CD14-positive monocyte (primary cell): ENCODE results near the gene RTCB. TPM values are rescaled to one million over a fixed set of nuclear protein-coding genes. Genes with fewer than 3 reads are reported as not detected.
"Not testable (repeated sequence)": the region's sequence is repeated elsewhere in the genome, so short reads cannot be mapped to it uniquely, and the experiment has no call there.

ENCODE experiments used
- DNase-seq, 3 donors: peaks; one replicate each; pipeline ENCODE4 v3.0.0-alpha.2; 2011 to 2022
- H2AFZ ChIP-seq: 2 replicates; pipeline ENCODE4 v1.6.0; 2012; ENCODE audit warnings: mild to moderate bottlenecking, low read depth, low read length, inconsistent platforms; ENCODE audit not compliant: insufficient read depth, poor library complexity, severe bottlenecking
- H3K27ac ChIP-seq, 2 donors: 1 replicate in 1 of 2; 2 replicates in 1 of 2; pipeline ENCODE4 v1.5.1; 2012 to 2013; ENCODE audit warnings: low read length in 2 of 2, control low read depth in 1 of 2, inconsistent platforms in 1 of 2, low read depth in 1 of 2, mild to moderate bottlenecking in 1 of 2
- H3K27me3 ChIP-seq, 2 donors: one replicate each; pipeline versions ENCODE4 v1.6.0 to v1.6.1; 2011 to 2013; ENCODE audit warnings: low read length in 2 of 2; ENCODE audit not compliant: control insufficient read depth in 2 of 2, insufficient read depth in 2 of 2
- H3K36me3 ChIP-seq, 2 donors: replicated peaks in 1 of 2; 1 replicate in 1 of 2; 2 replicates in 1 of 2; pipeline versions ENCODE4 v1.5.1 to v1.6.1; 2012 to 2013; ENCODE audit warnings: low read length in 2 of 2, control low read depth in 1 of 2, inconsistent platforms in 1 of 2, mild to moderate bottlenecking in 1 of 2; ENCODE audit not compliant: insufficient read depth in 2 of 2, control insufficient read depth in 1 of 2
- H3K4me1 ChIP-seq, 2 donors: 1 replicate in 1 of 2; 2 replicates in 1 of 2; pipeline versions ENCODE4 v1.5.1 to v1.6.1; 2012 to 2013; ENCODE audit warnings: low read length in 2 of 2, control low read depth in 1 of 2, inconsistent platforms in 1 of 2, mild to moderate bottlenecking in 1 of 2, moderate library complexity in 1 of 2; ENCODE audit not compliant: insufficient read depth in 2 of 2, control insufficient read depth in 1 of 2
- H3K4me2 ChIP-seq: replicated peaks from 2 replicates; pipeline ENCODE3; 2012; ENCODE audit warnings: low read length, moderate library complexity, mild to moderate bottlenecking; ENCODE audit not compliant: poor library complexity, severe bottlenecking; ENCODE audit errors: extremely low read depth
- H3K4me3 ChIP-seq, 3 experiments: fragments of 200-600 bp in 1 of 3; sonication (generic) in 1 of 3; replicated peaks in 1 of 3; 1 replicate in 2 of 3; 2 replicates in 1 of 3; pipeline ENCODE4 v1.5.1; 2011 to 2013; ENCODE audit warnings: low read length in 3 of 3, mild to moderate bottlenecking in 3 of 3, control low read depth in 2 of 3, low read depth in 2 of 3, inconsistent platforms in 1 of 3, moderate library complexity in 1 of 3
- H3K79me2 ChIP-seq: 2 replicates; pipeline ENCODE4 v1.6.0; 2012; ENCODE audit warnings: mild to moderate bottlenecking, control low read depth, inconsistent platforms, low read length, moderate library complexity; ENCODE audit not compliant: insufficient read depth
- H3K9ac ChIP-seq: 2 replicates; pipeline ENCODE4 v1.6.0; 2017; ENCODE audit warnings: low read length, mild to moderate bottlenecking; ENCODE audit not compliant: insufficient read depth, poor library complexity, severe bottlenecking
- H3K9me3 ChIP-seq, 2 donors: replicated peaks in 1 of 2; 1 replicate in 1 of 2; 2 replicates in 1 of 2; pipeline versions ENCODE4 v1.5.1 to v1.6.1; 2012 to 2013; ENCODE audit warnings: low read length in 2 of 2, control low read depth in 1 of 2; ENCODE audit not compliant: control insufficient read depth in 1 of 2, insufficient read depth in 1 of 2
- H4K20me1 ChIP-seq: 2 replicates; pipeline ENCODE4 v1.6.0; 2012; ENCODE audit warnings: mild to moderate bottlenecking, low read length, control low read depth, moderate library complexity; ENCODE audit not compliant: insufficient read depth
- H3K27ac Mint-ChIP-seq, 7 donors: one replicate each; pipeline ENCODE4 v1.8.0; 2020; ENCODE audit warnings: mild to moderate bottlenecking in 7 of 7, mixed read lengths in 7 of 7, moderate library complexity in 6 of 7, inconsistent platforms in 2 of 7
- H3K27me3 Mint-ChIP-seq, 3 donors: one replicate each; pipeline ENCODE4 v1.8.0; 2021 to 2022; ENCODE audit warnings: low read depth in 3 of 3, mild to moderate bottlenecking in 3 of 3, mixed read lengths in 3 of 3, moderate library complexity in 3 of 3, inconsistent platforms in 1 of 3
- H3K36me3 Mint-ChIP-seq, 2 donors: one replicate each; pipeline ENCODE4 v1.8.0; 2020; ENCODE audit warnings: mixed read lengths in 2 of 2, inconsistent platforms in 1 of 2, mild to moderate bottlenecking in 1 of 2
- H3K4me1 Mint-ChIP-seq: one replicate; pipeline ENCODE4 v1.8.0; 2020; ENCODE audit warnings: mild to moderate bottlenecking, mixed read lengths
- H3K4me3 Mint-ChIP-seq, 2 donors: one replicate each; pipeline ENCODE4 v1.8.0; 2020; ENCODE audit warnings: mild to moderate bottlenecking in 2 of 2, mixed read lengths in 2 of 2, moderate library complexity in 1 of 2
- H3K9me3 Mint-ChIP-seq, 7 donors: one replicate each; pipeline ENCODE4 v1.8.0; 2020 to 2022; ENCODE audit warnings: mixed read lengths in 7 of 7, mild to moderate bottlenecking in 6 of 7, moderate library complexity in 6 of 7, inconsistent platforms in 2 of 7
- WGBS: methylation state at CpG from one replicate; pipeline ENCODE4 v1.1.5; 2013; ENCODE audit warnings: missing lambda C conversion rate; ENCODE audit not compliant: insufficient coverage; 5-methylcytosine and 5-hydroxymethylcytosine counted together
- intact Hi-C, 2 donors: fragments of 100-400 bp; cut with micrococcal nuclease; formaldehyde crosslinking; loops; one replicate each; pipeline versions ENCODE4 v1.15.0 to v1.15.1; 2023
- polyA plus RNA-seq, 3 donors: library from polyadenylated mRNA; depleted of rRNA in 1 of 3; unstranded in 2 of 3; stranded (reverse) in 1 of 3; fragments of 300-500 nt in 2 of 3; fragments of >200 nt in 1 of 3; fragmentation: Illumina TruSeq in 2 of 3; gene quantifications; 1 replicate in 2 of 3; 2 replicates in 1 of 3; pipeline ENCODE4 v1.2.3, GENCODE V29; 2012 to 2021
- TF ChIP-seq, protein P1 (sequence below): fragments of 200-600 bp; IDR thresholded peaks from one replicate; pipeline ENCODE4 v1.8.0; 2022; ENCODE audit warnings: antibody characterized with exemption, mild to moderate bottlenecking

Gene RTCB
- polyA plus RNA-seq, 3 donors, result 41.5 to 106 (median 104) TPM

GRCh38 chr22:32357567-32357966 is 54.5 kb downstream of the RTCB start, which contains the start of gene RFPL3:
Gene RFPL3 (plus strand): TSS chr22:32357867. CDS start chr22:32358072, 205 bp downstream.
- H3K36me3 Mint-ChIP-seq, H3K79me2 ChIP-seq, H3K36me3 ChIP-seq, H3K27ac ChIP-seq, H3K27ac Mint-ChIP-seq, H3K4me2 ChIP-seq, intact Hi-C loops, H2AFZ ChIP-seq, H4K20me1 ChIP-seq, H3K4me3 ChIP-seq, DNase-seq, H3K4me1 Mint-ChIP-seq, H3K4me3 Mint-ChIP-seq, H3K9ac ChIP-seq, H3K27me3 ChIP-seq, H3K4me1 ChIP-seq, H3K27me3 Mint-ChIP-seq: not testable (repeated sequence)
- peaks cover 0 to 15% of the 10 kb centered on the region in 2 donors for H3K9me3 ChIP-seq
- H3K9me3 Mint-ChIP-seq, result peaks cover 4 to 18% (median 11%) of the 10 kb centered on the region in 7 donors
- 50% methylated on average over 2 of the region's 9 CpGs for WGBS

DNA sequence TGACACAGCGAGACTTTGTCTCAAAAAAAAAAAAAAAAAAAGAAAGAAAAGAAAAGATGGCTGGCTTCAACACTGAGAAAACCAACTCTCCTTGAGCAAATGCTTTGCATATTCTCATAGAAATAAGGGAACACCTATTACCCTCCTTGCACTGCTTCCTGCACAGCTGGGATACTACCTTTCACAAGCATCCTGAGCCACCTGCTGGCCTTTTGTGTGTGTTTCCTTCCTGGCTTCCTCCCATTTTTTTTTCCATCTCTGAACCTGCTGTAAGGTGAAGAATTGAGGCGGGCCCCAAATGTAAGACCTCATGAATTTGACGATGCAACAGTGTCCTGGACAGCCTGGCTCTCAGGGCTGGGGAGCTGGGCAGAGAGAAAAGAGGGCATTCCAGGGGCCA is 56.3 kb downstream of the RTCB start:
- intact Hi-C loops, result no loop called here
- H3K27ac ChIP-seq, result no peak overlapping the region
- WGBS, result 80% methylated on average over 2 of the region's 3 CpGs
- H4K20me1 ChIP-seq, result no peaks in the 10 kb centered on the region
- H3K9me3 Mint-ChIP-seq, result peaks cover 4 to 18% (median 11%) of the 10 kb centered on the region in 7 donors
- no peaks in the 10 kb centered on the region for H3K36me3 ChIP-seq
- no peak for DNase-seq
- H3K79me2 ChIP-seq, result no peaks in the 10 kb centered on the region
- no peak overlapping the region for H2AFZ ChIP-seq
- TF ChIP-seq, protein P1, sequence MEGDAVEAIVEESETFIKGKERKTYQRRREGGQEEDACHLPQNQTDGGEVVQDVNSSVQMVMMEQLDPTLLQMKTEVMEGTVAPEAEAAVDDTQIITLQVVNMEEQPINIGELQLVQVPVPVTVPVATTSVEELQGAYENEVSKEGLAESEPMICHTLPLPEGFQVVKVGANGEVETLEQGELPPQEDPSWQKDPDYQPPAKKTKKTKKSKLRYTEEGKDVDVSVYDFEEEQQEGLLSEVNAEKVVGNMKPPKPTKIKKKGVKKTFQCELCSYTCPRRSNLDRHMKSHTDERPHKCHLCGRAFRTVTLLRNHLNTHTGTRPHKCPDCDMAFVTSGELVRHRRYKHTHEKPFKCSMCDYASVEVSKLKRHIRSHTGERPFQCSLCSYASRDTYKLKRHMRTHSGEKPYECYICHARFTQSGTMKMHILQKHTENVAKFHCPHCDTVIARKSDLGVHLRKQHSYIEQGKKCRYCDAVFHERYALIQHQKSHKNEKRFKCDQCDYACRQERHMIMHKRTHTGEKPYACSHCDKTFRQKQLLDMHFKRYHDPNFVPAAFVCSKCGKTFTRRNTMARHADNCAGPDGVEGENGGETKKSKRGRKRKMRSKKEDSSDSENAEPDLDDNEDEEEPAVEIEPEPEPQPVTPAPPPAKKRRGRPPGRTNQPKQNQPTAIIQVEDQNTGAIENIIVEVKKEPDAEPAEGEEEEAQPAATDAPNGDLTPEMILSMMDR, result no peak
- H3K4me3 ChIP-seq, result no peak overlapping the region
- H3K4me3 Mint-ChIP-seq, result no peak overlapping the region
- peaks cover 0 to 3% (median 2%) of the 10 kb centered on the region in 3 donors for H3K27me3 Mint-ChIP-seq
- H3K4me1 Mint-ChIP-seq, result no peaks in the 10 kb centered on the region
- H3K9ac ChIP-seq, result no peak overlapping the region
- no peaks in the 10 kb centered on the region for H3K36me3 Mint-ChIP-seq
- no peaks in the 10 kb centered on the region for H3K4me1 ChIP-seq
- H3K27ac Mint-ChIP-seq, result no peak overlapping the region
- peaks cover 0 to 15% of the 10 kb centered on the region in 2 donors for H3K9me3 ChIP-seq
- H3K27me3 ChIP-seq, result no peaks in the 10 kb centered on the region
- no peak overlapping the region for H3K4me2 ChIP-seq
